DOHH2 (cell line): ENCODE results near the gene NLGN4X.

Experiments
- EZH2phosphoT487 ChIP-seq: fragments of 200-600 bp; sonication (generic); IDR thresholded peaks from 2 replicates; pipeline ENCODE4 v1.6.1; 2017; ENCODE audit warnings: borderline replicate concordance, mild to moderate bottlenecking, antibody characterized with exemption, low read length, moderate library complexity, mixed read lengths
- TF ChIP-seq, protein P1 (sequence below): fragments of 200-600 bp; sonication (generic); IDR thresholded peaks from one replicate; pipeline ENCODE4 v1.5.1; 2014; ENCODE audit warnings: antibody characterized with exemption, mild to moderate bottlenecking, low read depth, low read length; ENCODE audit not compliant: poor library complexity, severe bottlenecking

DNA sequence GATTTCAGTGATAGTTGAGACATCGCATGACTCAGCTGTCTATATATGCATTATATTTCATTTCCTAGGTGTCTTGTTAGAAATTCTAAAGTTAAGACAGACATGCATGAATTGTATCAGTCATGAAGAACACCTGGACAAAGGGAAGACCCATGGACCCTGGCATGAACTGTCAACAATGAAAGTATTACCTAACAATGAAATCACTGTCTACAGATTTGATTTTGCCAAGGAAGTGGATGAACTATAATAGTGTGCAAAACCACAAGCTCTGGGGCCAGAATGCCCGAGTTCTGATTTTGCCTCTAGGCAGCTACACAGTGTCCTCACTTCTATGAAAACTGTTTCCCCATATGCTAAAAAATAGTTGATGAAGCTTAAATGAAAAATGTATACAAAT lies 386.1 kb downstream of the NLGN4X start:
- TF ChIP-seq, protein P1, sequence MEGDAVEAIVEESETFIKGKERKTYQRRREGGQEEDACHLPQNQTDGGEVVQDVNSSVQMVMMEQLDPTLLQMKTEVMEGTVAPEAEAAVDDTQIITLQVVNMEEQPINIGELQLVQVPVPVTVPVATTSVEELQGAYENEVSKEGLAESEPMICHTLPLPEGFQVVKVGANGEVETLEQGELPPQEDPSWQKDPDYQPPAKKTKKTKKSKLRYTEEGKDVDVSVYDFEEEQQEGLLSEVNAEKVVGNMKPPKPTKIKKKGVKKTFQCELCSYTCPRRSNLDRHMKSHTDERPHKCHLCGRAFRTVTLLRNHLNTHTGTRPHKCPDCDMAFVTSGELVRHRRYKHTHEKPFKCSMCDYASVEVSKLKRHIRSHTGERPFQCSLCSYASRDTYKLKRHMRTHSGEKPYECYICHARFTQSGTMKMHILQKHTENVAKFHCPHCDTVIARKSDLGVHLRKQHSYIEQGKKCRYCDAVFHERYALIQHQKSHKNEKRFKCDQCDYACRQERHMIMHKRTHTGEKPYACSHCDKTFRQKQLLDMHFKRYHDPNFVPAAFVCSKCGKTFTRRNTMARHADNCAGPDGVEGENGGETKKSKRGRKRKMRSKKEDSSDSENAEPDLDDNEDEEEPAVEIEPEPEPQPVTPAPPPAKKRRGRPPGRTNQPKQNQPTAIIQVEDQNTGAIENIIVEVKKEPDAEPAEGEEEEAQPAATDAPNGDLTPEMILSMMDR = no peak
- no peak for TF ChIP-seq EZH2phosphoT487
